Measurements from ENCODE around the gene AKAP8L. TPM values are rescaled to one million over a fixed set of nuclear protein-coding genes. Genes with fewer than 3 reads are reported as not detected.

AKAP8L gene
- total and polyA plus RNA-seq, 2 experiments from 2014 or later: 88.7 to 155 TPM

DNA sequence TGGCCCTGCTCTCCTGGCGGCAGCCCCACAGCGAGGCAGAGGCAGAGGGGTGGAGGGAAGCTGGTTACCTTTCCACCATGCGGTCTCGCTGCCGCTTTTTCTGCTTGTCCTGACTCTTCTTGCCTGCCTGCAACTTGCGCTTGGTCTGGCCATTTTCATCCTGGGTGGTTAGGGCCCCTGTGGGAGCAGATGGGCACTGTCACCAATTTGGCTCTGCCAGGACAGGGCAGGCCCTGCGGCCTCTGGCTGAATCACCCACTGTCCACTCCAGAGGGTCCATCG lies 19.6 kb downstream of the AKAP8L start:
- TF ChIP-seq, protein P1, sequence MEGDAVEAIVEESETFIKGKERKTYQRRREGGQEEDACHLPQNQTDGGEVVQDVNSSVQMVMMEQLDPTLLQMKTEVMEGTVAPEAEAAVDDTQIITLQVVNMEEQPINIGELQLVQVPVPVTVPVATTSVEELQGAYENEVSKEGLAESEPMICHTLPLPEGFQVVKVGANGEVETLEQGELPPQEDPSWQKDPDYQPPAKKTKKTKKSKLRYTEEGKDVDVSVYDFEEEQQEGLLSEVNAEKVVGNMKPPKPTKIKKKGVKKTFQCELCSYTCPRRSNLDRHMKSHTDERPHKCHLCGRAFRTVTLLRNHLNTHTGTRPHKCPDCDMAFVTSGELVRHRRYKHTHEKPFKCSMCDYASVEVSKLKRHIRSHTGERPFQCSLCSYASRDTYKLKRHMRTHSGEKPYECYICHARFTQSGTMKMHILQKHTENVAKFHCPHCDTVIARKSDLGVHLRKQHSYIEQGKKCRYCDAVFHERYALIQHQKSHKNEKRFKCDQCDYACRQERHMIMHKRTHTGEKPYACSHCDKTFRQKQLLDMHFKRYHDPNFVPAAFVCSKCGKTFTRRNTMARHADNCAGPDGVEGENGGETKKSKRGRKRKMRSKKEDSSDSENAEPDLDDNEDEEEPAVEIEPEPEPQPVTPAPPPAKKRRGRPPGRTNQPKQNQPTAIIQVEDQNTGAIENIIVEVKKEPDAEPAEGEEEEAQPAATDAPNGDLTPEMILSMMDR (IDR thresholded peaks at IDR 0.05; ENCODE audit: poor library complexity): no peak
- TF ChIP-seq EZH2phosphoT487 (IDR thresholded peaks at IDR 0.05; ENCODE audit: low read depth, severe bottlenecking, unreplicated experiment) (no peak), EZH2 (IDR thresholded peaks at IDR 0.05; ENCODE audit: borderline replicate concordance) (no peak)
- DNase-seq (ENCODE audit: low spot score): no peak
- Histone ChIP-seq H3K4me3 (no peak overlapping the region), H3K4me2 (no peak overlapping the region), H2AFZ (no peak overlapping the region), H3K79me2 (peaks cover 57% of the 10 kb centered on the region), H3K27me3 (no peaks in the 10 kb centered on the region), H3K27ac (no peak overlapping the region), H3K9me3 (ENCODE audit: low read depth) (no peaks in the 10 kb centered on the region), H4K20me1 (ENCODE audit: insufficient read depth, poor library complexity, severe bottlenecking) (peaks cover 37% of the 10 kb centered on the region), H3K36me3 (replicated peaks; ENCODE audit: insufficient read depth, low read depth) (no peaks in the 10 kb centered on the region), H3K9me2 (replicated peaks; ENCODE audit: insufficient read depth) (no peaks in the 10 kb centered on the region), H3K4me1 (ENCODE audit: insufficient read depth) (no peaks in the 10 kb centered on the region)
- 96% methylated on average over 8 of the region's 8 CpGs for WGBS (ENCODE audit: low lambda C conversion rate, missing lambda C conversion rate)

GRCh38 chr19:15398501-15399233 lies 20.1 kb downstream of the AKAP8L start:
- no peaks in the 10 kb centered on the region for H3K4me1 ChIP-seq (ENCODE audit: insufficient read depth)

DNA sequence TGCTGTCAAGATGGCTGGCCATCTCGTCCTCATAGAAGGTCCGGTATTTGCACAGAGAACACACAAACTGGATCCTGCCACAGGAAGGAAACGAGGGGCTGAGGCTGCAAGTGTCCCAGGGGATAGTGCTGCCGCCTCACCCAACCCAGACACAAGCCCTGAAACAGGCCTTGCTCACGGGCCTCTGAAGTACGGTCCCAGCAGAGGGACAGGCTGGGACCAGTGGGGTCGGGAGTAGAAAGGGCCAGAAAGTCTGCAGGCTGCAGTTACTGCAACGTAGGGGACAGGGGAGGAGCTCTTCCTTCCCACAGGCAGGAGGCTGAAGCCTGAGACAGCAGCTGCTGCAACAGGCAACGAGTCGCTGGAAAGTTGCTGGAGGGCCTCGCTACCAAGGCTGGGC lies 21.0 kb downstream of the AKAP8L start:
- no peak overlapping the region for H3K4me2 ChIP-seq
- H3K4me1 ChIP-seq (ENCODE audit: insufficient read depth): no peaks in the 10 kb centered on the region
- no peaks in the 10 kb centered on the region for H3K9me3 ChIP-seq (ENCODE audit: low read depth)
- TF ChIP-seq, protein P1 (IDR thresholded peaks at IDR 0.05; ENCODE audit: poor library complexity): no peak
- H3K9me2 ChIP-seq (replicated peaks; ENCODE audit: insufficient read depth): no peaks in the 10 kb centered on the region
- no peaks in the 10 kb centered on the region for H3K27me3 ChIP-seq
- no peak overlapping the region for H3K4me3 ChIP-seq
- peaks cover 53% of the 10 kb centered on the region for H3K79me2 ChIP-seq
- no peak overlapping the region for H2AFZ ChIP-seq
- no peak overlapping the region for H3K27ac ChIP-seq
- WGBS (ENCODE audit: low lambda C conversion rate, missing lambda C conversion rate): 94% methylated on average over 11 of the region's 11 CpGs
- no peak for DNase-seq (ENCODE audit: low spot score)
- no peaks in the 10 kb centered on the region for H3K36me3 ChIP-seq (replicated peaks; ENCODE audit: insufficient read depth, low read depth)
- peaks cover 31% of the 10 kb centered on the region for H4K20me1 ChIP-seq (ENCODE audit: insufficient read depth, poor library complexity, severe bottlenecking)

More at GRCh38 chr19:15398501-15399233, 20.1 kb downstream of the AKAP8L start:
- WGBS (ENCODE audit: low lambda C conversion rate, missing lambda C conversion rate): 95% methylated on average over 37 of the region's 50 CpGs
- peaks cover 32% of the 10 kb centered on the region for H4K20me1 ChIP-seq (ENCODE audit: insufficient read depth, poor library complexity, severe bottlenecking)
- H2AFZ ChIP-seq: no peak overlapping the region
- no peaks in the 10 kb centered on the region for H3K27me3 ChIP-seq
- H3K27ac ChIP-seq: no peak overlapping the region
- no peak overlapping the region for H3K4me2 ChIP-seq
- no peaks in the 10 kb centered on the region for H3K9me3 ChIP-seq (ENCODE audit: low read depth)
- TF ChIP-seq, protein P1 (IDR thresholded peaks at IDR 0.05; ENCODE audit: poor library complexity): no peak
- TF ChIP-seq EZH2 (IDR thresholded peaks at IDR 0.05; ENCODE audit: borderline replicate concordance): no peak
- TF ChIP-seq EZH2phosphoT487 (IDR thresholded peaks at IDR 0.05; ENCODE audit: low read depth, severe bottlenecking, unreplicated experiment): no peak
- no peak overlapping the region for H3K4me3 ChIP-seq
- H3K79me2 ChIP-seq: peaks cover 54% of the 10 kb centered on the region
- no peak for DNase-seq (ENCODE audit: low spot score)
- no peaks in the 10 kb centered on the region for H3K9me2 ChIP-seq (replicated peaks; ENCODE audit: insufficient read depth)
- H3K36me3 ChIP-seq (replicated peaks; ENCODE audit: insufficient read depth, low read depth): no peaks in the 10 kb centered on the region

Measured in hepatocyte (in vitro differentiated cells).